ENCODE measurements around the gene DACT3. TPM values are rescaled to one million over a fixed set of nuclear protein-coding genes. Genes with fewer than 3 reads are reported as not detected.

DACT3 gene
- polyA plus RNA-seq, 1 of the 3 experiments (the other 2 are of a cell fraction), result 9.5 TPM

- H3K27ac ChIP-seq (ENCODE audit: low read depth in 2 of 2, low read length in 1 of 2), result peak overlapping the region; percentile 78 to 97
- H3K79me2 ChIP-seq (ENCODE audit: insufficient read depth), result no peaks in the 10 kb centered on the region
- 19% methylated on average over 22 of the region's 49 CpGs for WGBS (ENCODE audit: low lambda C conversion rate)
- H3K36me3 ChIP-seq (replicated peaks in 1 of 2; ENCODE audit: control insufficient read depth in 1 of 2, insufficient read depth in 2 of 2, low read length in 1 of 2), result no peaks in the 10 kb centered on the region
- no peaks in the 10 kb centered on the region for H3K9me2 ChIP-seq
- peak overlapping the region; percentile 76 for H2AFZ ChIP-seq (ENCODE audit: low read depth)
- H3K4me1 ChIP-seq (ENCODE audit: control insufficient read depth in 1 of 2, insufficient read depth in 2 of 2, low read depth in 1 of 2, low read length in 1 of 2), result peaks cover 7 to 25% of the 10 kb centered on the region in 2 experiments; a peak in 2 of 4 replicates
- H4K20me1 ChIP-seq (ENCODE audit: insufficient read depth), result no peaks in the 10 kb centered on the region
- peak overlapping the region; percentile 65 for H3K9ac ChIP-seq
- H3K4me2 ChIP-seq, result peak overlapping the region; percentile 98
- peak overlapping the region; percentile 42 to 73 for H3K4me3 ChIP-seq (ENCODE audit: low read depth in 2 of 2, low read length in 1 of 2)
- DNase-seq, result peak; percentile 94
- peak; percentile 65 for TF ChIP-seq TAF1 (IDR thresholded peaks at IDR 0.05; ENCODE audit: borderline replicate concordance, low read depth, low read length)
- TF ChIP-seq EP300 (IDR thresholded peaks at IDR 0.05; ENCODE audit: borderline replicate concordance in 1 of 2, low read depth in 1 of 2, low read length in 1 of 2), result peak; percentile 39 to 72; a peak in 3 of 4 replicates
- peak; percentile 10; the same call in 1 of the 2 replicates for TF ChIP-seq RAD21 (IDR thresholded peaks at IDR 0.05; ENCODE audit: low read length)
- TF ChIP-seq CHD2 (IDR thresholded peaks at IDR 0.05; ENCODE audit: low read length, partially characterized antibody), result peak; percentile 69
- no peak for TF ChIP-seq TEAD4 (IDR thresholded peaks at IDR 0.05; ENCODE audit: borderline replicate concordance, insufficient read depth)
- no peak; the same call in 1 of the 2 replicates for TF ChIP-seq SIN3A (IDR thresholded peaks at IDR 0.05; ENCODE audit: borderline replicate concordance, low read depth, low read length)
- 0 out of 2 replicates have a peak, but pooled peaks have one; percentile 28 for TF ChIP-seq NFIC (IDR thresholded peaks at IDR 0.05; ENCODE audit: borderline replicate concordance)
- TF ChIP-seq FOXJ3 (CRISPR knock-in tag; IDR thresholded peaks at IDR 0.05), result no peak
- peak; percentile 78 for TF ChIP-seq POLR2AphosphoS5 (IDR thresholded peaks at IDR 0.05; ENCODE audit: low read depth, low read length)
- TF ChIP-seq TCF12 (IDR thresholded peaks at IDR 0.05), result peak; percentile 90
- TF ChIP-seq GATA2 (CRISPR knock-in tag; IDR thresholded peaks at IDR 0.05), result peak; percentile 45
- TF ChIP-seq, protein P1, sequence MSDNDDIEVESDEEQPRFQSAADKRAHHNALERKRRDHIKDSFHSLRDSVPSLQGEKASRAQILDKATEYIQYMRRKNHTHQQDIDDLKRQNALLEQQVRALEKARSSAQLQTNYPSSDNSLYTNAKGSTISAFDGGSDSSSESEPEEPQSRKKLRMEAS (IDR thresholded peaks at IDR 0.05; ENCODE audit: low read depth), result peak; percentile 35; the same call in 1 of the 2 replicates
- peak; percentile 72 for TF ChIP-seq RCOR1 (IDR thresholded peaks at IDR 0.05; ENCODE audit: low read length)
- 0 out of 2 replicates have a peak, but pooled peaks have one; percentile 32 for TF ChIP-seq YY1 (IDR thresholded peaks at IDR 0.05; ENCODE audit: low read depth)
- ChIA-PET CTCF (interaction anchor here (0.5 kb wide), 1 partner anchor 1167 kb away, joined by 3 read pairs; no protein-coding TSS in a partner anchor), POLR2A (interaction anchor here (0.5 to 1.8 kb wide), 6 partner anchors 11 to 475 kb away, joined by 3 to 9 read pairs (median 3); no protein-coding TSS in a partner anchor)
- H3F3A ChIP-seq (replicated peaks; ENCODE audit: insufficient read depth), result peaks cover 9% of the 10 kb centered on the region
- no peaks in the 10 kb centered on the region for H3K9me3 ChIP-seq
- no peaks in the 10 kb centered on the region for H3K27me3 ChIP-seq (ENCODE audit: insufficient read depth)
These were observed 21.4 kb downstream of the DACT3 start for GRCh38 chr19:46639358-46640182.

DNA sequence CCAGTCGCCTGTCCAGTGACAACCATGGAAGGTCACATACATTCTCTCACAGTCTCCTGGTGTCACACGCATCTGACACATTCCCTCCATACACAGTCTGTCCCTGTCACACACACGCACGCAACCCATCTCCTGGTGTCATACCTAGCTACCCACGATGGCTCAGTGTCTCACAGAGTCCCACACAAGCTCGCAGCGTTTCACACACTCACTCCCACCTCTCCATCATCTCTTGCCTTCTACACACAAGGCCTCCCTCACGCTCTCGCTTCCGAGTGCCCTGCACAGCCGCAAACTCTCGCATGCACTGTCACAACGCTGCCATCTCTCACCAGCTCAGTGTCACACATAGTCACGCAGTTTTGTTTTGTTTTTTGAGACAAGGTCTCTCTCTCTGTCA is 23.8 kb downstream of the DACT3 start:
- Histone ChIP-seq H3K4me1 (ENCODE audit: control insufficient read depth in 1 of 2, insufficient read depth in 2 of 2, low read depth in 1 of 2, low read length in 1 of 2) (peaks cover 7 to 40% of the 10 kb centered on the region in 2 experiments; a peak in 2 of 4 replicates), H3K4me2 (no peak overlapping the region), H3K27ac (ENCODE audit: low read depth in 2 of 2, low read length in 1 of 2) (peak overlapping the region in 1 of 2 experiments; percentile 92; a peak in 1 of 4 replicates), H3K4me3 (ENCODE audit: low read depth in 2 of 2, low read length in 1 of 2) (peak overlapping the region in 1 of 2 experiments; percentile 1; a peak in 1 of 4 replicates), H2AFZ (ENCODE audit: low read depth) (no peak overlapping the region), H3K79me2 (ENCODE audit: insufficient read depth) (no peaks in the 10 kb centered on the region), H4K20me1 (ENCODE audit: insufficient read depth) (no peaks in the 10 kb centered on the region), H3F3A (replicated peaks; ENCODE audit: insufficient read depth) (peaks cover 9% of the 10 kb centered on the region), H3K9me3 (no peaks in the 10 kb centered on the region), H3K27me3 (ENCODE audit: insufficient read depth) (no peaks in the 10 kb centered on the region), H3K9me2 (no peaks in the 10 kb centered on the region), H3K36me3 (replicated peaks in 1 of 2; ENCODE audit: control insufficient read depth in 1 of 2, insufficient read depth in 2 of 2, low read length in 1 of 2) (no peaks in the 10 kb centered on the region), H3K9ac (no peak overlapping the region)
- 85% methylated on average over 14 of the region's 14 CpGs for WGBS (ENCODE audit: low lambda C conversion rate)
- TF ChIP-seq EP300 (IDR thresholded peaks at IDR 0.05; ENCODE audit: borderline replicate concordance in 1 of 2, low read depth in 1 of 2, low read length in 1 of 2), result no peak
- no peak for TF ChIP-seq GABPA (IDR thresholded peaks at IDR 0.05; ENCODE audit: low read depth)
- TF ChIP-seq MXI1 (IDR thresholded peaks at IDR 0.05; ENCODE audit: low read depth, low read length), result no peak
- no peak for TF ChIP-seq TAF1 (IDR thresholded peaks at IDR 0.05; ENCODE audit: borderline replicate concordance, low read depth, low read length)
- no peak for TF ChIP-seq FOSL2 (IDR thresholded peaks at IDR 0.05; ENCODE audit: borderline replicate concordance, low read depth)
- TF ChIP-seq, protein P2, sequence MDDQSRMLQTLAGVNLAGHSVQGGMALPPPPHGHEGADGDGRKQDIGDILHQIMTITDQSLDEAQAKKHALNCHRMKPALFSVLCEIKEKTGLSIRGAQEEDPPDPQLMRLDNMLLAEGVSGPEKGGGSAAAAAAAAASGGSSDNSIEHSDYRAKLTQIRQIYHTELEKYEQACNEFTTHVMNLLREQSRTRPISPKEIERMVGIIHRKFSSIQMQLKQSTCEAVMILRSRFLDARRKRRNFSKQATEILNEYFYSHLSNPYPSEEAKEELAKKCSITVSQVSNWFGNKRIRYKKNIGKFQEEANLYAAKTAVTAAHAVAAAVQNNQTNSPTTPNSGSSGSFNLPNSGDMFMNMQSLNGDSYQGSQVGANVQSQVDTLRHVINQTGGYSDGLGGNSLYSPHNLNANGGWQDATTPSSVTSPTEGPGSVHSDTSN (IDR thresholded peaks at IDR 0.05), result no peak
- peak; percentile 4; the same call in 1 of the 2 replicates for TF ChIP-seq RAD21 (IDR thresholded peaks at IDR 0.05; ENCODE audit: low read length)
- CTCF ChIA-PET, result interaction anchor here (0.9 to 8.3 kb wide), 3 partner anchors 9 to 92 kb away, joined by 3 to 106 read pairs (median 4); partner anchors contain the start of gene DACT3
- POLR2A ChIA-PET, result interaction anchor here (0.6 to 9.6 kb wide), 4 partner anchors 16 to 607 kb away, joined by 3 to 100 read pairs (median 14); partner anchors contain the start of gene DACT3
- no peak for DNase-seq

All from SK-N-SH (cell line).